ENCODE results near the gene RBM46. TPM values are rescaled to one million over a fixed set of nuclear protein-coding genes. Genes with fewer than 3 reads are reported as not detected.

RBM46 gene
- total RNA-seq, 1 experiment from 2014 or later: 4.6 TPM

GRCh38 chr4:154836030-154836429 is 55.0 kb downstream of the RBM46 start:
- H3K9me3 Mint-ChIP-seq: peaks cover 43% of the 10 kb centered on the region
- no peak overlapping the region for H3K4me3 Mint-ChIP-seq
- ATAC-seq (peak; percentile 54), DNase-seq (ENCODE audit: low spot score) (no peak)
- peaks cover 15% of the 10 kb centered on the region for H3K27me3 Mint-ChIP-seq (ENCODE audit: low read depth)
- CTCF ChIA-PET: interaction anchor here (0.6 to 1.1 kb wide), 4 partner anchors 18 to 372 kb away, joined by 3 to 4 read pairs (median 4); no protein-coding TSS in a partner anchor
- POLR2A ChIA-PET: interaction anchor here (1.0 kb wide), 1 partner anchor 92 kb away, joined by 3 read pairs; the partner anchor contains the start of gene LRAT
- TF ChIP-seq NR3C1 (CRISPR knock-in tag; conservative IDR thresholded peaks at IDR 0.05; ENCODE audit: low read depth) (no peak), CBFB (CRISPR knock-in tag; IDR thresholded peaks at IDR 0.05; ENCODE audit: low read depth) (no peak), FOXP4 (CRISPR knock-in tag; IDR thresholded peaks at IDR 0.05) (no peak), RORB (CRISPR knock-in tag; IDR thresholded peaks at IDR 0.05) (no peak), RELA (CRISPR knock-in tag; IDR thresholded peaks at IDR 0.05; ENCODE audit: borderline replicate concordance) (no peak), PRDM15 (CRISPR knock-in tag; IDR thresholded peaks at IDR 0.05) (no peak), NFYB (CRISPR knock-in tag; conservative IDR thresholded peaks at IDR 0.05; ENCODE audit: low read depth) (no peak), OVOL2 (CRISPR knock-in tag; IDR thresholded peaks at IDR 0.05; ENCODE audit: borderline replicate concordance) (no peak), CREB1 (CRISPR knock-in tag; IDR thresholded peaks at IDR 0.05) (no peak), TEAD4 (CRISPR knock-in tag; IDR thresholded peaks at IDR 0.05) (no peak), ATF2 (CRISPR knock-in tag; IDR thresholded peaks at IDR 0.05; ENCODE audit: borderline replicate concordance, low read depth) (no peak), JAZF1 (CRISPR knock-in tag; IDR thresholded peaks at IDR 0.05) (no peak), ZNF317 (CRISPR knock-in tag; IDR thresholded peaks at IDR 0.05; ENCODE audit: borderline replicate concordance, low read depth) (no peak)
- TF ChIP-seq, protein P1, sequence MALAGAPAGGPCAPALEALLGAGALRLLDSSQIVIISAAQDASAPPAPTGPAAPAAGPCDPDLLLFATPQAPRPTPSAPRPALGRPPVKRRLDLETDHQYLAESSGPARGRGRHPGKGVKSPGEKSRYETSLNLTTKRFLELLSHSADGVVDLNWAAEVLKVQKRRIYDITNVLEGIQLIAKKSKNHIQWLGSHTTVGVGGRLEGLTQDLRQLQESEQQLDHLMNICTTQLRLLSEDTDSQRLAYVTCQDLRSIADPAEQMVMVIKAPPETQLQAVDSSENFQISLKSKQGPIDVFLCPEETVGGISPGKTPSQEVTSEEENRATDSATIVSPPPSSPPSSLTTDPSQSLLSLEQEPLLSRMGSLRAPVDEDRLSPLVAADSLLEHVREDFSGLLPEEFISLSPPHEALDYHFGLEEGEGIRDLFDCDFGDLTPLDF (CRISPR knock-in tag; IDR thresholded peaks at IDR 0.05): no peak
- TF ChIP-seq, protein P2, sequence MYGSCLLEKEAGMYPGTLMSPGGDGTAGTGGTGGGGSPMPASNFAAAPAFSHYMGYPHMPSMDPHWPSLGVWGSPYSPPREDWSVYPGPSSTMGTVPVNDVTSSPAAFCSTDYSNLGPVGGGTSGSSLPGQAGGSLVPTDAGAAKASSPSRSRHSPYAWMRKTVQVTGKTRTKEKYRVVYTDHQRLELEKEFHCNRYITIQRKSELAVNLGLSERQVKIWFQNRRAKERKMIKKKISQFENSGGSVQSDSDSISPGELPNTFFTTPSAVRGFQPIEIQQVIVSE (CRISPR knock-in tag; IDR thresholded peaks at IDR 0.05; ENCODE audit: borderline replicate concordance): no peak
- TF ChIP-seq, protein P3, sequence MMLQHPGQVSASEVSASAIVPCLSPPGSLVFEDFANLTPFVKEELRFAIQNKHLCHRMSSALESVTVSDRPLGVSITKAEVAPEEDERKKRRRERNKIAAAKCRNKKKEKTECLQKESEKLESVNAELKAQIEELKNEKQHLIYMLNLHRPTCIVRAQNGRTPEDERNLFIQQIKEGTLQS (CRISPR knock-in tag; conservative IDR thresholded peaks at IDR 0.05): no peak
- peaks cover 31% of the 10 kb centered on the region for H3K36me3 Mint-ChIP-seq
- peaks cover 31% of the 10 kb centered on the region for H3K4me1 Mint-ChIP-seq
- no peak overlapping the region for H3K27ac Mint-ChIP-seq
